Karpas-422 (cell line): ENCODE measurements around the gene ADAMTS14. TPM values are rescaled to one million over a fixed set of nuclear protein-coding genes. Genes with fewer than 3 reads are reported as not detected.
"Not testable (repeated sequence)": the region's sequence is repeated elsewhere in the genome, so short reads cannot be mapped to it uniquely, and the experiment has no call there.

Experiments
- DNase-seq: peaks from one replicate; pipeline ENCODE4 v3.0.0-alpha.2; 2015
- H2AFZ ChIP-seq: fragments of 200-600 bp; sonication (generic); 2 replicates; pipeline ENCODE4 v1.6.1; 2014; ENCODE audit warnings: antibody characterized with exemption, low read length, mixed read lengths
- H3K27ac ChIP-seq: fragments of 200-600 bp; sonication (generic); 2 replicates; pipeline ENCODE4 v1.5.1; 2014; ENCODE audit warnings: mild to moderate bottlenecking, low read length, moderate library complexity
- H3K27me3 ChIP-seq: fragments of 200-600 bp; sonication (generic); 2 replicates; pipeline ENCODE4 v1.6.1; 2014; ENCODE audit warnings: low read length, mixed read lengths
- H3K36me3 ChIP-seq: fragments of 200-600 bp; sonication (generic); 2 replicates; pipeline ENCODE4 v1.6.1; 2014; ENCODE audit warnings: low read length, mixed read lengths; ENCODE audit not compliant: insufficient read depth
- H3K4me1 ChIP-seq: fragments of 200-600 bp; sonication (generic); 2 replicates; pipeline ENCODE4 v1.6.1; 2014; ENCODE audit warnings: mild to moderate bottlenecking, low read length, mixed read lengths
- H3K4me2 ChIP-seq: fragments of 200-600 bp; sonication (generic); 2 replicates; pipeline ENCODE4 v1.6.1; 2014; ENCODE audit warnings: low read length, low read depth, mild to moderate bottlenecking; ENCODE audit not compliant: poor library complexity, severe bottlenecking
- H3K4me3 ChIP-seq: fragments of 200-600 bp; sonication (generic); 2 replicates; pipeline ENCODE4 v1.5.1; 2014; ENCODE audit warnings: mild to moderate bottlenecking, antibody characterized with exemption, low read length, mixed read lengths
- H3K79me2 ChIP-seq: fragments of 200-600 bp; sonication (generic); 2 replicates; pipeline ENCODE4 v1.6.1; 2014; ENCODE audit warnings: mild to moderate bottlenecking, low read length, mixed read lengths
- H3K9ac ChIP-seq: fragments of 200-600 bp; sonication (generic); 2 replicates; pipeline ENCODE4 v1.6.0; 2014; ENCODE audit warnings: low read length
- H3K9me2 ChIP-seq: fragments of 200-600 bp; sonication (generic), shearing (Covaris generic); replicated peaks from 2 replicates; pipeline ENCODE4 v1.6.0; 2014; ENCODE audit warnings: mild to moderate bottlenecking, low read length, moderate library complexity; ENCODE audit not compliant: insufficient read depth
- H3K9me3 ChIP-seq: fragments of 300-700, 200-600 bp; sonication (generic); 2 replicates; pipeline ENCODE4 v1.6.1; 2014; ENCODE audit warnings: low read length, mixed read lengths
- H4K20me1 ChIP-seq: fragments of 200-600 bp; sonication (generic); 2 replicates; pipeline ENCODE4 v1.6.1; 2014; ENCODE audit warnings: mild to moderate bottlenecking, antibody characterized with exemption, low read length, low read depth; ENCODE audit not compliant: insufficient read depth
- total RNA-seq: library from RNA; depleted of rRNA; stranded (reverse); fragments of >200 nt; shearing (Covaris generic); gene quantifications from 2 replicates; pipeline ENCODE4 v1.2.3, GENCODE V29; 2014; ENCODE audit warnings: low replicate concordance

Gene ADAMTS14
- total RNA-seq, 1 experiment from 2014 or later: not detected

DNA sequence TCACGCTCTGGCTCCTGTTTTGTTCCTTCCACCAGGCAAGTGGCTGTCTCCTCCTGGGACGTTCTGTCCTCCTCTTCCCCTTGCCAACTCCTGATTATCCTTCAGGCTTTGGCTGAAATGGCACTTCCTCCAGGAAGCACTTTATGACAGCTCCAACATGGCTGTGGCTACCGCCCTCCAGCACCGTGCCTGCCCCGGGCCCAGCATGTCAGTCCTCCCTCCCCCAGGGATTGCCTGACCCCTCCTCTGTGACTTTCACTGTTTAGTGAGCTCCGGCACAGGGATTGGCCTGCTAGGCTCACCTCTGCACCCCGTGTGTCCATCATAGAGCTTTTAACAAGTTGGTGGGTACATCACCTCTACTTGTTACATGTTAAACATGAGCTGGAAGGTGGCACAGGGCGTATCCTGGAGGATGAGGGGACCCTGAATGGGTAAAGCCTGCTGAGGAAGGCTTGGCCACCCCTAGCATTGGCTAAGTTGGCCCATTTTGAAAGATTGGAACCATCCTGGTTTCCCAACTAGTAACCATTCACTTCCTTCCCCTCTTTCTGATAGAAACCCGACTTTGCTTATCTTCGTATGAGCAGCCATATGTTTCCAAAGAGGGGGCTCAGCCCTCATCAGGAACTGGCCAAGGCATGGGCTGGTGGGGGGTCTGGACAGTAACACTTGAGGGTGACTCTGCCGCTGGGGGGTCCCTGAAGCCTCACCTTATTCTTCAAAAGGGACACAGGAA is 10.5 kb upstream of the ADAMTS14 start:
- Histone ChIP-seq H3K36me3 (no peaks in the 10 kb centered on the region), H2AFZ (no peak overlapping the region), H3K9me2 (no peaks in the 10 kb centered on the region), H3K27me3 (no peaks in the 10 kb centered on the region), H3K9me3 (no peaks in the 10 kb centered on the region), H3K79me2 (no peaks in the 10 kb centered on the region), H3K27ac (no peak overlapping the region), H3K9ac (no peak overlapping the region), H3K4me1 (peaks cover 4% of the 10 kb centered on the region; the same call in 1 of the 2 replicates), H3K4me2 (no peak overlapping the region), H3K4me3 (no peak overlapping the region), H4K20me1 (no peaks in the 10 kb centered on the region)
- DNase-seq: no peak

GRCh38 chr10:70662362-70663220 is 9.7 kb upstream of the ADAMTS14 start:
- H3K9me2 ChIP-seq: no peaks in the 10 kb centered on the region
- H3K4me1 ChIP-seq: no peaks in the 10 kb centered on the region
- DNase-seq: no peak
- H3K9ac ChIP-seq: no peak overlapping the region
- H4K20me1 ChIP-seq: no peaks in the 10 kb centered on the region
- H3K4me2 ChIP-seq: no peak overlapping the region
- H3K4me3 ChIP-seq: no peak overlapping the region
- no peaks in the 10 kb centered on the region for H3K9me3 ChIP-seq
- no peak overlapping the region for H3K27ac ChIP-seq
- H2AFZ ChIP-seq: no peak overlapping the region
- H3K27me3 ChIP-seq: no peaks in the 10 kb centered on the region
- H3K36me3 ChIP-seq: no peaks in the 10 kb centered on the region
- H3K79me2 ChIP-seq: no peaks in the 10 kb centered on the region

GRCh38 chr10:70663458-70664409 is 8.6 kb upstream of the ADAMTS14 start:
- H3K79me2 ChIP-seq, H2AFZ ChIP-seq: not testable (repeated sequence)

GRCh38 chr10:70664702-70665195 is 7.6 kb upstream of the ADAMTS14 start:
- Histone ChIP-seq H3K9me3 (no peaks in the 10 kb centered on the region), H3K27ac (no peak overlapping the region), H3K9ac (no peak overlapping the region), H3K4me2 (no peak overlapping the region), H3K9me2 (no peaks in the 10 kb centered on the region), H3K27me3 (no peaks in the 10 kb centered on the region), H4K20me1 (no peaks in the 10 kb centered on the region), H3K4me3 (no peak overlapping the region), H3K36me3 (no peaks in the 10 kb centered on the region), H2AFZ (no peak overlapping the region), H3K4me1 (no peaks in the 10 kb centered on the region), H3K79me2 (no peaks in the 10 kb centered on the region)
- DNase-seq: no peak

More at GRCh38 chr10:70663458-70664409, 8.6 kb upstream of the ADAMTS14 start:
- H3K9ac ChIP-seq, DNase-seq, H3K36me3 ChIP-seq, H3K9me2 ChIP-seq, H3K27me3 ChIP-seq, H3K4me2 ChIP-seq, H3K9me3 ChIP-seq, H3K4me1 ChIP-seq, H3K27ac ChIP-seq, H3K4me3 ChIP-seq, H4K20me1 ChIP-seq: not testable (repeated sequence)

DNA sequence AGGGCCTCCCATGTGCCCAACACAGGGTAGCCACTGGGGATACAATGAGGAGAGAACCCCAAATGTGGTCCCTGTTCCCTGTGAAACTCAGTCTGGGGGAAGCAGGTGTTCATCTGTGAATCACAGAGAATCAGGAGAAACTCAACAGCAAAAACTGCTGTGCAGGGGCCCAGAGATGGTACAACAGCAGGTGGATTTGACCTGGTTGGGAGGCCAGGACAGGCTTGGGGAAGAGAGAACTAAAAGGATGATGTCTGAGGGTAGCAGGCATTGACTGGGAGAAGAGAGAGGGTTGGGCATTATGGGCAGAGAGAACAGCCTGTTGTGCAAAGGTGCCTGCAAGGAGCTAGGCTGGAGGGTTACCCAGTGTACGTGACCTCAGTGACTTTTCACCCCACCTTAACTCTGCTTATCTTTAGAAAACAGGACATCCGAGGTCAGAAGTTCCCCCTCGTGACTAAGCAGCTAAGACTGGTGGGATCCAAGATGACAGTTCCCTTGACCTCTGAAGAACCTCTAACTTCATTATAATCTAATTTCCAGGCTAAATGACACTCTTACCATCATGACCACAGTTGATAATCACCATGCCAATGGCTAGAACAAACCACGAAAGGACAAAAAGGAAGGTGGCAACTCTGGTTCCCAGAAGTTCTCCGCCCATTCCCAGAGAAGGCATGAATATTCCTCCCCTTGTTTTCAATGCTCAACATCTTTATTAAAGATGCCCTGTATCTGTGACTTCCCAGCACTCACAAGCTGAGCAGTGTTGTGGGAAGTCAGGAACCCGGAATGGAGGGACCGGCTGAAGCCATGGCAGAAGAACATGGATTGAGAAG is 5.1 kb upstream of the ADAMTS14 start:
- no peaks in the 10 kb centered on the region for H4K20me1 ChIP-seq
- no peak overlapping the region for H3K27ac ChIP-seq

DNA sequence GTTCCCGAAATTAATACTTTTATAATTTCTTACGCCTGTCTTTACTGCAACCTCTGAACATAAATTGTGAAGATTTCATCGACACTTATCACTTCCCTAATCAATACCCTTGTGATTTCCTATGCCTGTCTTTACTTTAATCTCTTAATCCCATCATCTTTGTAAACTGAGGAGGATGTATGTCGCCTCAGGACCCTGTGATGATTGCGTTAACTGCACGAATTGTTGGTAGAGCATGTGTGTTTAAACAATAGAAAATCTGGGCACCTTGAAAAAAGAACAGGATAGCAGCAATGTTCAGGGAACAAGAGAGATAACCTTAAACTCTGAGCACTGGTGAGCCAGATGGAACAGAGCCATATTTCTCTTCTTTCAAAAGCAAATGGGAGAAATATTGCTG is 4.5 kb upstream of the ADAMTS14 start:
- H3K4me3 ChIP-seq, H3K27me3 ChIP-seq, H3K36me3 ChIP-seq, H3K27ac ChIP-seq, H3K79me2 ChIP-seq, H3K9me3 ChIP-seq, DNase-seq, H3K4me1 ChIP-seq, H3K9me2 ChIP-seq, H3K9ac ChIP-seq, H2AFZ ChIP-seq, H3K4me2 ChIP-seq, H4K20me1 ChIP-seq: not testable (repeated sequence)

More for the DNA sequence above, 5.1 kb upstream of the ADAMTS14 start:
- Histone ChIP-seq H3K9me3 (no peaks in the 10 kb centered on the region), H3K4me3 (no peak overlapping the region), H3K9me2 (no peaks in the 10 kb centered on the region), H3K4me2 (no peak overlapping the region), H3K79me2 (no peaks in the 10 kb centered on the region), H3K27me3 (no peaks in the 10 kb centered on the region), H3K36me3 (no peaks in the 10 kb centered on the region), H3K9ac (no peak overlapping the region), H2AFZ (no peak overlapping the region), H3K4me1 (no peaks in the 10 kb centered on the region)
- no peak for DNase-seq

DNA sequence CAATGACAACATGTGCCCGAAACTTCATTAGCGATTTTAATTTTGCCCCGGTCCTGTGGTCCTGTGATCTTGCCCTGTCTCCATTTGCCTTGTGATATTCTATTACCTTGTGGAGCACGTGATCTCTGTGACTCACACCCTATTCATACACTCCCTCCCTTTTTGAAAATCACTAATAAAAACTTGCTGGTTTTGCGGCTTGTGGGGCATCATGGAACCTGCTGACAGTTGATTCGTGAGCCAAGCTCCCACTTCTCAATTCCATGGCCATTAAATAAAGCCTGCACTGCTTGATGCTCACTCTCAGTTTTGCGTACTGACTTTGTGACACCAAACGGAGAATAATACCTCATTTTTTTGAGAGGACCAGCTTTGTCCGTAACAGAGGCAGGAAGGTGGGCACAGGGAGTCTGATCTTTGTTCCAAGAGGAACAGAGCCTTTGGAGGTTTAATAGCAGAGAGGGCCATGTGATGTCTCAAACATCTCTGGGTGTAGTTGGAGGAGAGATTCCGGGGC is 3.8 kb upstream of the ADAMTS14 start:
- H3K27me3 ChIP-seq: no peaks in the 10 kb centered on the region
- H3K4me2 ChIP-seq: no peak overlapping the region
- no peak for DNase-seq
- no peaks in the 10 kb centered on the region for H3K9me2 ChIP-seq
- H3K36me3 ChIP-seq: no peaks in the 10 kb centered on the region
- H3K9ac ChIP-seq: no peak overlapping the region
- no peak overlapping the region for H3K4me3 ChIP-seq
- no peak overlapping the region for H2AFZ ChIP-seq
- no peaks in the 10 kb centered on the region for H3K4me1 ChIP-seq
- H3K79me2 ChIP-seq: no peaks in the 10 kb centered on the region
- H3K9me3 ChIP-seq: no peaks in the 10 kb centered on the region
- no peaks in the 10 kb centered on the region for H4K20me1 ChIP-seq
- H3K27ac ChIP-seq: no peak overlapping the region
